Glutamatergic neuron (in vitro differentiated cells): ENCODE results near the gene ENPP5. TPM values are rescaled to one million over a fixed set of nuclear protein-coding genes. Genes with fewer than 3 reads are reported as not detected.

Experiments
- DNase-seq: peaks from one replicate; pipeline ENCODE4 v3.0.0; 2022
- H3K27ac Mint-ChIP-seq: one replicate; pipeline ENCODE4 v1.8.0; 2020; ENCODE audit warnings: mild to moderate bottlenecking, mixed read lengths, inconsistent platforms; ENCODE audit not compliant: unreplicated experiment
- H3K27me3 Mint-ChIP-seq: one replicate; pipeline ENCODE4 v1.8.0; 2020; ENCODE audit warnings: mild to moderate bottlenecking, moderate library complexity, mixed read lengths, inconsistent platforms; ENCODE audit not compliant: unreplicated experiment
- H3K36me3 Mint-ChIP-seq: one replicate; pipeline ENCODE4 v1.8.0; 2020; ENCODE audit warnings: mild to moderate bottlenecking, mixed read lengths, inconsistent platforms; ENCODE audit not compliant: unreplicated experiment
- H3K4me1 Mint-ChIP-seq: one replicate; pipeline ENCODE4 v1.8.0; 2020; ENCODE audit warnings: mild to moderate bottlenecking, low read depth, mixed read lengths, inconsistent platforms; ENCODE audit not compliant: unreplicated experiment
- H3K4me3 Mint-ChIP-seq: one replicate; pipeline ENCODE4 v1.8.0; 2020; ENCODE audit warnings: mild to moderate bottlenecking, mixed read lengths, inconsistent platforms; ENCODE audit not compliant: unreplicated experiment
- H3K9me3 Mint-ChIP-seq: one replicate; pipeline ENCODE4 v1.8.0; 2020; ENCODE audit warnings: mild to moderate bottlenecking, moderate library complexity, mixed read lengths, inconsistent platforms; ENCODE audit not compliant: unreplicated experiment
- CTCF ChIP-seq: fragments of 200-600 bp; sonication (generic); IDR thresholded peaks from one replicate; pipeline ENCODE4 v1.5.0; 2021; ENCODE audit not compliant: partially characterized antibody, unreplicated experiment
- total RNA-seq: library from RNA; stranded (reverse); fragmentation: NEBNext Ultra II Directional; extraction: Animal tissue kit (Norgen Biotek cat#: 25700); gene quantifications from one replicate; pipeline ENCODE4 v1.2.1, GENCODE V29; 2021; ENCODE audit not compliant: unreplicated experiment

The ENPP5 gene
- total RNA-seq, 1 donor from 2014 or later = 1.2 TPM

GRCh38 chr6:46118157-46118556 lies 52.6 kb downstream of the ENPP5 start:
- peaks cover 2% of the 10 kb centered on the region for H3K27me3 Mint-ChIP-seq
- DNase-seq = no peak
- H3K27ac Mint-ChIP-seq = no peak overlapping the region
- H3K9me3 Mint-ChIP-seq = no peaks in the 10 kb centered on the region
- TF ChIP-seq CTCF = no peak
- H3K36me3 Mint-ChIP-seq = no peaks in the 10 kb centered on the region
- H3K4me1 Mint-ChIP-seq = no peaks in the 10 kb centered on the region
- H3K4me3 Mint-ChIP-seq = no peak overlapping the region

- DNase-seq = no peak
- Mint-ChIP-seq H3K4me1 (no peaks in the 10 kb centered on the region), H3K27me3 (peaks cover 4% of the 10 kb centered on the region), H3K9me3 (no peaks in the 10 kb centered on the region), H3K36me3 (no peaks in the 10 kb centered on the region), H3K27ac (no peak overlapping the region), H3K4me3 (no peak overlapping the region)
- no peak for TF ChIP-seq CTCF
Measured at GRCh38 chr6:46116289-46116688, 54.5 kb downstream of the ENPP5 start.

- Mint-ChIP-seq H3K4me1 (no peaks in the 10 kb centered on the region), H3K9me3 (no peaks in the 10 kb centered on the region), H3K36me3 (no peaks in the 10 kb centered on the region), H3K27me3 (peaks cover 4% of the 10 kb centered on the region), H3K27ac (no peak overlapping the region), H3K4me3 (no peak overlapping the region)
- no peak for TF ChIP-seq CTCF
- DNase-seq = no peak
Measured at GRCh38 chr6:46115634-46116033, 55.1 kb downstream of the ENPP5 start.

- TF ChIP-seq CTCF = no peak
- Mint-ChIP-seq H3K9me3 (no peaks in the 10 kb centered on the region), H3K4me1 (no peaks in the 10 kb centered on the region), H3K27me3 (peaks cover 2% of the 10 kb centered on the region), H3K4me3 (no peak overlapping the region), H3K36me3 (no peaks in the 10 kb centered on the region), H3K27ac (no peak overlapping the region)
- DNase-seq = no peak
Measured at GRCh38 chr6:46113370-46113769, 57.4 kb downstream of the ENPP5 start.

Other genes starting within 250 kb of the ENPP5 start
- not detected for gene CLIC5, start 155.1 kb downstream of the ENPP5 start, total RNA-seq
- 3.1 TPM for gene ENPP4, start 41.0 kb downstream of the ENPP5 start, total RNA-seq